Measurements from ENCODE around the gene ANKMY1.

DNA sequence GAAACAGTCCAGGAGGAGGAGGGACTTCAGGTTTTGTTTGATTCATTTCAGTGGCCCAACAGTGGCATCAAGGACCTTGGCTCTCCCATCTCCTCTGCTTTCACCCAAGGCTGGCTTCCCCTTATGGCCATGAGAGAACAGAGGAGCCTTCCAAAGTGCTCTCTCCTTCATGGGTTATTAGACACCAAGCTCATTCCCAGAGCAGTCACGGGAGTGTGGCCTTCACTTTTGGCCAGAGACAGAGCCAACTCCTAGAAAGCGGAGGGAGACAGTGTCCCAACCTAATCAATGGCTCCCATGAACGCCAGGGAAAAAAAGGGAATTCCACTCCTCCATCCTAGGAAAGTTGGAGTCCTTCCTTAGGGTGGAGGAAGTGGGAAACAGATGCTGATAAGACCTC, 1.5 kb upstream of the ANKMY1 start:
- TF ChIP-seq, protein P1, sequence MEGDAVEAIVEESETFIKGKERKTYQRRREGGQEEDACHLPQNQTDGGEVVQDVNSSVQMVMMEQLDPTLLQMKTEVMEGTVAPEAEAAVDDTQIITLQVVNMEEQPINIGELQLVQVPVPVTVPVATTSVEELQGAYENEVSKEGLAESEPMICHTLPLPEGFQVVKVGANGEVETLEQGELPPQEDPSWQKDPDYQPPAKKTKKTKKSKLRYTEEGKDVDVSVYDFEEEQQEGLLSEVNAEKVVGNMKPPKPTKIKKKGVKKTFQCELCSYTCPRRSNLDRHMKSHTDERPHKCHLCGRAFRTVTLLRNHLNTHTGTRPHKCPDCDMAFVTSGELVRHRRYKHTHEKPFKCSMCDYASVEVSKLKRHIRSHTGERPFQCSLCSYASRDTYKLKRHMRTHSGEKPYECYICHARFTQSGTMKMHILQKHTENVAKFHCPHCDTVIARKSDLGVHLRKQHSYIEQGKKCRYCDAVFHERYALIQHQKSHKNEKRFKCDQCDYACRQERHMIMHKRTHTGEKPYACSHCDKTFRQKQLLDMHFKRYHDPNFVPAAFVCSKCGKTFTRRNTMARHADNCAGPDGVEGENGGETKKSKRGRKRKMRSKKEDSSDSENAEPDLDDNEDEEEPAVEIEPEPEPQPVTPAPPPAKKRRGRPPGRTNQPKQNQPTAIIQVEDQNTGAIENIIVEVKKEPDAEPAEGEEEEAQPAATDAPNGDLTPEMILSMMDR (IDR thresholded peaks at IDR 0.05), result no peak
- no peak for TF ChIP-seq EZH2 (IDR thresholded peaks at IDR 0.05; ENCODE audit: borderline replicate concordance, insufficient read depth, low read depth, low read length, poor library complexity, severe bottlenecking)
